NCI-H1694 treated with DMSO at 0.1 percent for 48 hours (cell line): ENCODE measurements around the gene SFXN1.
A peak's percentile ranks its signal among the peaks of the same experiment; 100 is the strongest.
"Not testable (repeated sequence)": the region's sequence is repeated elsewhere in the genome, so short reads cannot be mapped to it uniquely, and the experiment has no call there.

Source experiments
- DNase-seq: peaks from one replicate; lab custom pipeline; 2025; lab: John Stamatoyannopoulos, UW

The SFXN1 gene

GRCh38 chr5:175478384-175479124, at the start of gene SFXN1:
TSS of gene SFXN1 (plus strand) at chr5:175478560. CDS start at chr5:175492104, 13,544 bp downstream.
- DNase-seq, result peak; percentile 33

DNA sequence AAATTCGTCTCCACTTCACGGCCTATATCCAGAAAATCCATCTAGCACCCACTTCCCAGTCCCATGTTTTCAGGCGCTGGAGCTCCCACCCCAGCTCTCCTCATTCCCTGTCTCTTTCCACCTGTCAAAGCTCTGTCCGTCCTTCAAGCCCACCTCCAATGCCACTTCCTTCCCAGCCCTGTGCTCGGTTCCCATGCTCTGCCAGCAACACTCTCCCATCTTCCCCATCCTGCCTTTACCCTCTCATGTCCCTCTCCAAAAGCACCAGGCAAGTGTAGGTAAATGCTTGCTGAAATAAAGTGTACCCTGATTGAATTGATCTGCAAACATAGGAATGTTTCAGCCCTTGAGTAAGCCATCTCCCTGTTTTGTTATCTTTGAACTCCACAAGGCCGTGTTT, 43.6 kb upstream of the SFXN1 start:
- no peak for DNase-seq

GRCh38 chr5:175436359-175436758, 42.0 kb upstream of the SFXN1 start:
- no peak for DNase-seq

GRCh38 chr5:175438234-175438857, 40.0 kb upstream of the SFXN1 start:
- no peak for DNase-seq

- DNase-seq, result no peak
These were observed 34.8 kb upstream of the SFXN1 start for GRCh38 chr5:175443514-175444059.

DNA sequence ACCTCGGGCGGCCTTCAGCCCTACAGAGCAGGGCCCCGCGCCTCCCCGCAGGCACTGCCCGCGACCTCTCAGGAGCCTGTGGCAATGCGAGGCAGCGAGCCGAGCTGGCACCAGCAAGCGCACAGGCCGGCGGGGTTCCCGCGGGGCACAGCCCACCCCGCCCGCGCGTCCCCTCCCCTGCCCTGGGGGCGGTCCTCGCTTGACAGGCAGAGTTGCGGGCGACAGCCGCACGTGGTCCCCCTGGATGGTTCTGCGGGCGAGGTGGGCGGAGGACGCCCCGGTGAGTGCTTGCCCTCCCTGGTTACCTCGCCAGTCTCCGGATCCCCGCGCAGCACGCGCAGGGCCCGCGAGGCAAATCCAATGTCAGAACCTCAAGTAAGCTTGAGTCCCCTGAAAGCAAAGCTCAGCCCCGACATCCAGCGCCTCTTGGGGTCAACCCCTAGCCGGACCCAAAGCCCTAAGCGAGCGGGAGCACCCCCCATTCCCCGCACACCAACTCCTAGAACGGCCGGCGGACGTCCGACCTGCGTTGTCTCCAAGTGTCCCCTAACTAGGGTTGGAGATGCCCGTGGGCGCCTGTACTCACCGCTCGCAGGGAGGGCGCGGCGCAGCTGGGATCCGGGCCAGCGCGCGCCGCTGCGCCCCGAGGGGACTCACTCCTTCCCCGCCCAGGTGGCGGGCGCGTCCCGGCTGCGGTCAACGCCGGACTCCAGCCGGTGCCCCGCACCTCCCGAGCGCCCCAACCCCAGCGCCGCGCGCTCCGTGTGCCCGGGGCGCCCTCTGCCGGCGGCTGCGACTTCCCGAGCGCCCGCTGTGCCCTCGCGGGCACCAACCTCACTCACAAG, 34.1 kb upstream of the SFXN1 start, which contains the start of gene DRD1:
TSS of gene DRD1 (minus strand) at position 123 of the 845 bp plus-strand sequence. CDS start 1,083 bp downstream, outside the sequence.
- no peak for DNase-seq

- no peak for DNase-seq
These were observed 33.4 kb upstream of the SFXN1 start for GRCh38 chr5:175444905-175445456.

GRCh38 chr5:175446378-175446777, 32.0 kb upstream of the SFXN1 start:
- DNase-seq, result not testable (repeated sequence)

DNA sequence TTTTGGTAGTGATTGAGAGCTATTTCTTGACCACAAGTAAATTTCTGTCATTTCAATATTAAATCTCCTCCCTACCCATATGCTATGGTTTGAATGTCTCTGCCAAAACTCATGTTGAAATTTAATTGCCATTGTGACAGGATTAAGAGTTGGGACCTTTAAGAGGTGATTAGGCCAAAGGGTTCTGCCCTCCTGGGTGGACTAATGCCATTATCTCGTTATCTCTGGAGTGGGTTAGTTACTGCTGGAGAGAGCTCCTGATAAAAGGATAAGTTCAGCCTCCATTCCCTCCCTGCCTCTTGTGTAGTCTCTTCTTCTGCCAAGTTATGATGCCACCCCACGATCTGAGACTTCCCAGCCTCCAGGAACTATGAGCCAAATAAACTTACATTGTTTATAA, 30.8 kb upstream of the SFXN1 start:
- DNase-seq, result no peak

- no peak for DNase-seq
These were observed 30.1 kb upstream of the SFXN1 start for GRCh38 chr5:175448276-175448675.

GRCh38 chr5:175452166-175452565, 26.2 kb upstream of the SFXN1 start:
- no peak for DNase-seq

DNA sequence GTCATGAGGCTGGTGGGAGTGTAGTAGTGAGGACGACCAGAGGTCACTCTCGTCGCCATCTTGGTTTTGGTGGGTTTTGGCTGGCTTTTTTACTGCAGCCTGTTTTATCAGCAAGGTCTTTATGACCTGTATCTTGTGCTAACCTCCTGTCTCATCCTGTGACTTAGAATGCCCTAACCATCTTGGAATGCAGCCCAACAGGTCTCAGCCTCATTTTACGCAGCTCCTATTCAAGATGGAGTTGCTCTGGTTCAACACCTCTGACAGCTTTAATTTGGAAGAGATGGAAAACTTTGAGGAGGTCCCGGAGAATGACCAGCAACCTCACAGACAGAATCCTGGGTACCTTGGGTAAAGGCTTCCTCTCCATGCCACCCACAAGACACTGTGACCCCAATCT, 24.0 kb upstream of the SFXN1 start:
- not testable (repeated sequence) for DNase-seq

DNA sequence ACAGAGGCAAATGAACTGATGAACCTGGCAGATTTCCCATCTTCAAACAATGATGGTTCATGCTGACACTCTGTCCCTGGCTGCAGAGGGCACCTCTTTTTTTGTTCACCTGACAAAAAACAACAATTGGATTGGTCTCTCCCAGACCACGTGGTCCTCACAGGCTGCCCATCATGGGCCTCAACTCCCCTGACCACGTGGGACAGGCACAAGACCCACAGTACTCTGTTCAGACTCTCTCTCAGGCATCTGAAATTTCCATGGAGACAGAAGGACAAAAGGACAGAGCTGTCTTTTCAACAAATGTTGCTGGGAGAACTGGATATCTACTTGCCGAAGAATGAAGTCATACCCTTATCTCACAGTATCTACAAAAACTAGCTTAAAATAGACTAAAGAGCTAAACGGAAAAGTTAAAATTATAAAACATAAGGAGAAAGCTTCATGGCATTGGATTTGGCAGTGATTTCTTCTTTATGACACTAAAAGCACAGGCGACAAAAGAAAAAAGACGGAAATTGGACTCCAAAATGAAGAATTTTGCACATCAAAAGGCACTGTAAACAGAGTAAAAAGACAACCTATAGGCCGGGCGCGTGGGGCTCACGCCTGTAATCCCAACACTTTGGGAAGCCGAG, 22.1 kb upstream of the SFXN1 start:
- DNase-seq, result no peak

- DNase-seq, result no peak
These were observed 20.9 kb upstream of the SFXN1 start for GRCh38 chr5:175457466-175457865.

GRCh38 chr5:175460126-175460525, 18.2 kb upstream of the SFXN1 start:
- peak; percentile 31 for DNase-seq

DNA sequence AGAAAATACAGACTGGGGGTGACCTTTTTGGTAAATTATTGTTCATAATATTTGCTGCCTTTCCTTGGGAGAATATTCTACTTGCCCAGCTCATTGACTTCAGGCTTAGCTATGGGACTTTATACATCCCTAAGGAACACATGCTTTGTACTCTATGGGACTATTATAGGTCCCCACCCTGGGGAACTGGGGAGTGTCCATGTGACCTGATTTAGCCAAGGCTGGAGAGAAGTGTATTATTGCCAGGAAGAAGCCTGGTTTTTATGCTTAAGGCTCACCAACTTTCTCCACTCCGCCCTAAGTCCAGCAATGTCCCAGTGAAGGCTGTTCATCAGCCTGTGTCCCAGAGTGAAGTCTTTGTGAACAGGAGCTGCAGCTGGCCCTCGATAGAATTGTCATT, 17.8 kb upstream of the SFXN1 start:
- DNase-seq, result no peak

DNA sequence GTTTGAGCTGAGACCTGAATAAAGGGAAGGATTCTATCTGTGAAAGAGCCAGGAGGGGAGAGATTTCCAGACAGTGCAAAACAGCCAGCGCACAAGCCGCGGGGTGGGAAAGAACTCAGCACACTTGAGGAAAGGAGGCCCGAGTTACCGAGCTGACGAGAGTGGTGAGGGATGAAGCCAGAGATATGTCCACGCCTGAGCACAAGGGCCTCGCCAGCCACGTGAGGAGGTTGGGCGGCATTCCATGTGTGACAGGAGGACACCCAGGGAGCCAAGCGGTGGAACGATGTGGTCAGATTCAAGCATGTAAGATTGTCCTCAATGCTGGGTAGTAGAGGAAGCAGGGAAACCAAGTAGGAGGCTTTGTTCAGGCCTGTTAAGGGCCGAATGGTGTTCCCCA, 17.0 kb upstream of the SFXN1 start:
- no peak for DNase-seq

DNA sequence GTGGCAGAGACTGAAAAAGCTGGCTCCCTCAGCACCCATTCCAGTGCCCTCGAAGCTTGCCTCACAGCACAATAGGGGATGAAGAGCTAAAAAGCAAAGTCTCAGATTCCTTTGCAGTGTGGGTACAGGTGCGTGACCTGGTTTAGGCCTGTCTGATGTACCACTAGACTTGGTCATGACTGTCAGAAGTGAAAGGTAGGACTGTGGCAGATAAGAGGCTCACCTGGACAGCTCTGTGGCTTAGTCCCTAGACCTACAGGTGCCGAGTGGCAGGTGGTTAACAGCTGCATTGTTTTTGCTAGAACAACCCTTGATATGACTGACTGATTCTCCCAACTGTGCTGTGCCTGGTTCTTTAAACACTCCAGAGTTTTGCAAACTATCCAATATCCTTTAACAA, 14.7 kb upstream of the SFXN1 start:
- no peak for DNase-seq

DNA sequence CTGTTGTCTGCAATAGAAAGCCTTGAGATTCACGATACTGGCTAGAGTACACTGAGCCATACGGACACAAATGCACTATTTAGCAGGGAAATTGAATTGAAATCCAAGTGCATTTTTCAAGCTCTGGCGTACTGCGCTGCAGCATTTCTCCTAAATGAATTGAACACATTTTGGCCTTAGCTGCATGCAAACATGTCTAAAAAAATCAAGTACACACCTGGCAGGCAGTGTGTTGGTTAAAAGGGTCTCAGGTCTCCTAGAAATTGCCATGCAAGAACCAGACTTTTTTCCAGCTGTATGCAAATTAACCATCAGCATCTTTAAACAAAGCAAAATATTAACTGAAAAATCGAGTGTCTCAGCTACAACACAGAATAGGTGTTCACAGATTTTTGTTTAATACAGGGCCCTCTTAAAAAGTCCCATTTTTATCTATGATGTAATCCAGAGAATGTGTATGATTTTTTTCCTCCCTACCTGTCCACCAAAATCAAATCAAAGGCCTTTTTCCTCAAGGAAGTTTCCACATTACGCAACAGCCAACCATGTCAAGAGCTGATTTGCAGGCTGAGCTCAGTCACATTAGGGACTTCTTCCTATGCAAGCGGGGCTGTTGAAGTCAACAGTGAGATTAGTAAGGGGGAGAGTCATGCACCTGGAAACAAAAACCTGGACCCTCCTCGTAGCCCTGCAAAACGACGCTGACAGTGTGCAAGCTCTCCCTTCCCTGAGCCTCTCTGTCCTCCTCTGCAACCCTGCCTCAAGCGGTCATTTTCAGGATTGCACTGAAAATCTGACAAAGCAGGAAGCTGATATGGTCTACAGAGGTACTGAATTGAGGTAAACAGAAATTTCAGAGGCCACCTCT, 14.1 kb upstream of the SFXN1 start:
- DNase-seq, result peak; percentile 34

DNA sequence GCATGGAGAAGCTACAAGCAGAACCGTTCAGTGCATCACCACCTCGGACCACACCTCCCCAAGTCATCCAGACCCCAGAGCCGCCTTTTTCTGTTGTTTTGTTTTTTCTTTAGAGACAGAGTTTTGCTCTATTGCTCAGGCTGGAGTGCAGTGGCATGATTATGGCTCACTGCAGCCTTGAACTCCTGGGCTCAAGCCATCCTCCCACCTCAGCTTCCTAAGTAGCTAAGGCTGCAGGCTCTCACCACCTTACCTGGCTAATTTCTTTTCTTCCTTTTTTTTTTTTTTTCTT, 13.5 kb upstream of the SFXN1 start:
- no peak for DNase-seq

DNA sequence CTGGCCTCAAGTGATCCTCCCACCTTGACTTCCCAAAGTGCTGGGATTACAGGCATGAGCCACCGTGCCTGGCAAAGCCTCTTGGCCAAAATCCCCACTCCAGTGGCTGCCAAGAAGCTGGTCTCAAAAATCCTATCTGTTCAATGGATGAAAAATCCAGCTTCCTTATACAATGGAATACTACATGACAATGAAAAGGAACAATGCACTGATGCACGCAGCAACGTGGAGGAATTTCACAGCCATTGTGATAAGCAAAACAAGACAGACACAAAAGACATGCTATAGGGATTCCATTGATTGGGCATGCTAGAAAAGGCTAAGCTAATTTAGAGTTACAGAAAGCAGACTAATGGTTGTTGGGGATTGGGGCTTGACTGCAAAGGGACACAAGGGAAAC, 13.1 kb upstream of the SFXN1 start:
- DNase-seq, result no peak
